Measurements from ENCODE around the gene RRAGD.
"Not testable (repeated sequence)": the region's sequence is repeated elsewhere in the genome, so short reads cannot be mapped to it uniquely, and the experiment has no call there.

Gene RRAGD

DNA sequence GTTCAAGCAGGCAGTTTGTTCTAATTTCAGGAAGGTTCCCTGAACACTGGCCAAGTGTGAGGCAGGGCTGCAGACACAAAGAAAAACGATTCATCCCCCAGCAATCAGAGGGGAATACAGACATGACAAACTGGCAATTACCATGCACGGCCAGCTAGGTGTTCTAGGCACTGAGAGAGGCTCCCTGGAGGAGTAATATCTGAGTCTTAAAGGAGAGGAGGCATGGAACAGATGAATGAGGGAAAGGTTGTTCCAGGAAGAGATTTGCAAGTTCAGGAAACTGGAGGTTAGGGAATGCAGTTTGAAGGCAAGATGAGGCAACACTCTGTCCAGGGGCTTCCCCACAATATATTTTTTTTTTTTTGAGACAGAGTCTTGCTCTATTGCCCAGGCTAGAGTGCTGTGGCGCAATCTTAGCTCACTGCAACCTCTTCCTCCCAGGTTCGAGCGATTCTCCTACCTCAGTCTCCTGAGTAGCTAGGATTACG lies 11.1 kb downstream of the RRAGD start:
- Histone ChIP-seq H3K23ac (ENCODE audit: low read length in 2 of 2) (no peak overlapping the region), H3K4me2 (ENCODE audit: low read length, poor library complexity, severe bottlenecking) (no peak overlapping the region), H2BK120ac (ENCODE audit: low read depth, low read length) (no peak overlapping the region), H3K4me1 (ENCODE audit: control insufficient read depth, insufficient read depth, low read depth, low read length) (no peaks in the 10 kb centered on the region), H3K27ac (ENCODE audit: low read length, poor library complexity, severe bottlenecking) (no peak overlapping the region), H3K9me3 (ENCODE audit: control insufficient read depth, low read length) (no peaks in the 10 kb centered on the region), H2AK5ac (ENCODE audit: low read length, severe bottlenecking) (no peak overlapping the region), H3K14ac (ENCODE audit: low read length in 2 of 2) (no peak overlapping the region), H3K18ac (ENCODE audit: low read depth in 1 of 2, low read length in 2 of 2) (no peak overlapping the region), H4K8ac (ENCODE audit: low read length) (no peak overlapping the region), H3K27me3 (ENCODE audit: control insufficient read depth in 1 of 2, insufficient read depth in 1 of 2, low read length in 2 of 2) (peaks cover 0 to 10% of the 10 kb centered on the region in 2 experiments), H2BK12ac (ENCODE audit: low read length in 2 of 2) (no peak overlapping the region), H2BK15ac (ENCODE audit: low read depth, poor library complexity, severe bottlenecking) (no peak overlapping the region), H3K36me3 (ENCODE audit: control insufficient read depth in 1 of 2, insufficient read depth in 2 of 2, low read depth in 1 of 2, low read length in 2 of 2) (no peaks in the 10 kb centered on the region), H4K91ac (ENCODE audit: low read length) (no peak overlapping the region), H3K4ac (ENCODE audit: low read depth in 1 of 2, low read length in 2 of 2) (no peak overlapping the region), H3K4me3 (ENCODE audit: insufficient read depth in 1 of 2, low read depth in 1 of 2, low read length in 2 of 2) (no peak overlapping the region), H2AFZ (ENCODE audit: low read depth, low read length) (no peak overlapping the region), H3K9ac (ENCODE audit: low read length) (no peak overlapping the region), H3K79me1 (replicated peaks; ENCODE audit: low read length, poor library complexity, severe bottlenecking) (no peaks in the 10 kb centered on the region), H2BK5ac (ENCODE audit: low read depth, low read length, poor library complexity, severe bottlenecking) (no peak overlapping the region)
- WGBS, result 85% methylated on average over 6 of the region's 6 CpGs
- DNase-seq, result no peak

DNA sequence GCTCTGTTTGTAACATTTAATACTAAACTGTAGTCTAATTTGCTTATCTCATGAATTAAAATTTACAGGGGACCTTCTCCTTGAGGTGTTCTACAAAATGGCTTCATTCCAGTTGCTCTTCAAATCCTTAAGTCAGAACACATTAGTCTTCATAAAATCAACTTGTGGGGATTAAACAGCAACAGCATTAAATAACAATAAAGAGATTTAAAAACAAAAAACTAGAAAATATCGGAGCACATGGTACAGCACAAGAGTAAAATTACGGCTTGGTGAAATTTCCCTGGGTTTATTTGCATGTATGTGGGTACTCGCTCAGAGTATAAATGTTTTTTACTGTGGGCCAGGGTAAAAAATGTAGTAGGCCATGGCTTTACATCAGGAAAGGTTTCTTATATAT lies 12.0 kb downstream of the RRAGD start:
- H2BK5ac ChIP-seq (ENCODE audit: low read depth, low read length, poor library complexity, severe bottlenecking), result no peak overlapping the region
- H3K36me3 ChIP-seq (ENCODE audit: control insufficient read depth in 1 of 2, insufficient read depth in 2 of 2, low read depth in 1 of 2, low read length in 2 of 2), result no peaks in the 10 kb centered on the region
- no peak overlapping the region for H2AFZ ChIP-seq (ENCODE audit: low read depth, low read length)
- no peak overlapping the region for H3K9ac ChIP-seq (ENCODE audit: low read length)
- H2BK12ac ChIP-seq (ENCODE audit: low read length in 2 of 2), result no peak overlapping the region
- H3K79me1 ChIP-seq (replicated peaks; ENCODE audit: low read length, poor library complexity, severe bottlenecking), result no peaks in the 10 kb centered on the region
- no peak overlapping the region for H3K4me3 ChIP-seq (ENCODE audit: insufficient read depth in 1 of 2, low read depth in 1 of 2, low read length in 2 of 2)
- peaks cover 0 to 6% of the 10 kb centered on the region in 2 experiments for H3K27me3 ChIP-seq (ENCODE audit: control insufficient read depth in 1 of 2, insufficient read depth in 1 of 2, low read length in 2 of 2)
- no peak overlapping the region for H3K4ac ChIP-seq (ENCODE audit: low read depth in 1 of 2, low read length in 2 of 2)
- no peak overlapping the region for H3K18ac ChIP-seq (ENCODE audit: low read depth in 1 of 2, low read length in 2 of 2)
- no peak overlapping the region for H3K27ac ChIP-seq (ENCODE audit: low read length, poor library complexity, severe bottlenecking)
- no peak for DNase-seq
- H4K91ac ChIP-seq (ENCODE audit: low read length), result no peak overlapping the region
- H3K23ac ChIP-seq (ENCODE audit: low read length in 2 of 2), result no peak overlapping the region
- no peak overlapping the region for H2BK120ac ChIP-seq (ENCODE audit: low read depth, low read length)
- no peak overlapping the region for H2AK5ac ChIP-seq (ENCODE audit: low read length, severe bottlenecking)
- no peaks in the 10 kb centered on the region for H3K9me3 ChIP-seq (ENCODE audit: control insufficient read depth, low read length)
- no peak overlapping the region for H3K14ac ChIP-seq (ENCODE audit: low read length in 2 of 2)
- H4K8ac ChIP-seq (ENCODE audit: low read length), result no peak overlapping the region
- WGBS, result 94% methylated on average over 3 of the region's 3 CpGs
- no peaks in the 10 kb centered on the region for H3K4me1 ChIP-seq (ENCODE audit: control insufficient read depth, insufficient read depth, low read depth, low read length)
- no peak overlapping the region for H3K4me2 ChIP-seq (ENCODE audit: low read length, poor library complexity, severe bottlenecking)
- no peak overlapping the region for H2BK15ac ChIP-seq (ENCODE audit: low read depth, poor library complexity, severe bottlenecking)

DNA sequence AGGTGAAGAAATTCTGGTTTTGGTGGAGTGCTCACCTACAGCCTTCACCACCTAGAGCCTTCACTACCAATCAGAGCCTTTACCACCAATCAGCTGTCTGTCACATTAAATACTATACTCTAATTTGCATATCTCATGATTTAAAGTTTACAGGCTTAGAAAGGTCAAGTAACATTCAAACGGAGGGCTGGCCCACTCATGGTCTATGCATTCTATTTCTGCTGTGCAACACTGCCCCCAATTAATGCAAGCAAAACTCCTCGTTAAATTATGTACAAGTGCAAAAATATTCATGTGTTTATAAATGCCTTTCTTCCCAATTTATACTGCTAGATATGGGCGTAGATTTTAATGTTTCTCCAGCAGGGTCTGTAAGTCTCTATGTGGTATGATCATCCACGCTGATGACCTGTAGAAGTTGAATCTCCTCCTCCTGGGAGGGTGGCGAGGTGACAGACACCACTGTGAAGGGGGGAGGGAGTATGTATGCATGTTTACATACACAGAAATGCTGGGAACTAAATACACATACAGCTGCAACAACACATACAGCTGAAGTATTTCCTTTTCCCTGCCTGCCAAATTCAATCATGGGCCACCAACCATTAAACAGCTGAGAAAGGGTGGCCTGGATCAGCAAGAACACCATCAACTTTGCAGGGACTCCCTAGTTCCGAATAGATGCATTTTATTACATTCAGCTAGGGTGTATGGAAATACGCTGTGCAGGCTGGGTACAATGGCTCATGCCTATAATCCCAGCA lies 13.1 kb downstream of the RRAGD start:
- Histone ChIP-seq H3K9ac (ENCODE audit: low read length) (no peak overlapping the region), H3K14ac (ENCODE audit: low read length in 2 of 2) (no peak overlapping the region), H3K4me2 (ENCODE audit: low read length, poor library complexity, severe bottlenecking) (no peak overlapping the region), H4K8ac (ENCODE audit: low read length) (no peak overlapping the region), H2BK120ac (ENCODE audit: low read depth, low read length) (no peak overlapping the region), H3K4me3 (ENCODE audit: insufficient read depth in 1 of 2, low read depth in 1 of 2, low read length in 2 of 2) (no peak overlapping the region), H3K9me3 (ENCODE audit: control insufficient read depth, low read length) (peaks cover under 1% of the 10 kb centered on the region), H3K27ac (ENCODE audit: low read length, poor library complexity, severe bottlenecking) (no peak overlapping the region), H3K36me3 (ENCODE audit: control insufficient read depth in 1 of 2, insufficient read depth in 2 of 2, low read depth in 1 of 2, low read length in 2 of 2) (no peaks in the 10 kb centered on the region), H3K79me1 (replicated peaks; ENCODE audit: low read length, poor library complexity, severe bottlenecking) (no peaks in the 10 kb centered on the region), H2AFZ (ENCODE audit: low read depth, low read length) (no peak overlapping the region), H2BK5ac (ENCODE audit: low read depth, low read length, poor library complexity, severe bottlenecking) (no peak overlapping the region), H2AK5ac (ENCODE audit: low read length, severe bottlenecking) (no peak overlapping the region), H3K4ac (ENCODE audit: low read depth in 1 of 2, low read length in 2 of 2) (no peak overlapping the region), H3K27me3 (ENCODE audit: control insufficient read depth in 1 of 2, insufficient read depth in 1 of 2, low read length in 2 of 2) (peaks cover 0 to 6% of the 10 kb centered on the region in 2 experiments), H2BK15ac (ENCODE audit: low read depth, poor library complexity, severe bottlenecking) (no peak overlapping the region), H3K18ac (ENCODE audit: low read depth in 1 of 2, low read length in 2 of 2) (no peak overlapping the region), H3K23ac (ENCODE audit: low read length in 2 of 2) (no peak overlapping the region), H3K4me1 (ENCODE audit: control insufficient read depth, insufficient read depth, low read depth, low read length) (no peaks in the 10 kb centered on the region), H2BK12ac (ENCODE audit: low read length in 2 of 2) (no peak overlapping the region), H4K91ac (ENCODE audit: low read length) (no peak overlapping the region)
- no peak for DNase-seq
- 77% methylated on average over 5 of the region's 7 CpGs for WGBS

DNA sequence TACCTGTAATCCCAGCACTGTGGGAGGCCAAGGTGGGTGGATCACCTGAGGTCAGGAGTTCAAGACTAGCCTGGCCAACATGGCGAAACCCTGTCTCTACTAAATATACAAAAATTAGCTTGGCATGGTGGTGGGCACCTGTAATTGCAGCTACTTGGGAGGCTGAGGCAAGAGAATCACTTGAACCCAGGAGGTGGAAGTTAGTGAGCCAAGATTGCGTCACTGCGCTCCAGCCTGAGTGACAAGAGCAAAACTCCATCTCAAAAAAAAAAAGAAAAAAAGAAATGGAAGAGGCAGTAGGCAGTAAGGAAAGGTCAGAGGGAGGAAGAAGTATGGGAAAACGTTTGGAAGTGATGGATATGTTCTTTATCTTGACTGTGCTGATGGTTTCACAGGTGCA lies 14.2 kb downstream of the RRAGD start:
- not testable (repeated sequence) for H2BK5ac ChIP-seq (ENCODE audit: low read depth, low read length, poor library complexity, severe bottlenecking); H2BK12ac ChIP-seq (ENCODE audit: low read length in 2 of 2); H3K4ac ChIP-seq (ENCODE audit: low read depth in 1 of 2, low read length in 2 of 2); H3K14ac ChIP-seq (ENCODE audit: low read length in 2 of 2); H3K27me3 ChIP-seq (ENCODE audit: control insufficient read depth in 1 of 2, insufficient read depth in 1 of 2, low read length in 2 of 2); H2BK120ac ChIP-seq (ENCODE audit: low read depth, low read length); H3K4me3 ChIP-seq (ENCODE audit: insufficient read depth in 1 of 2, low read depth in 1 of 2, low read length in 2 of 2); H2AK5ac ChIP-seq (ENCODE audit: low read length, severe bottlenecking); H3K4me1 ChIP-seq (ENCODE audit: control insufficient read depth, insufficient read depth, low read depth, low read length); DNase-seq; H4K91ac ChIP-seq (ENCODE audit: low read length); H3K18ac ChIP-seq (ENCODE audit: low read depth in 1 of 2, low read length in 2 of 2); H3K36me3 ChIP-seq (ENCODE audit: control insufficient read depth in 1 of 2, insufficient read depth in 2 of 2, low read depth in 1 of 2, low read length in 2 of 2); H3K9me3 ChIP-seq (ENCODE audit: control insufficient read depth, low read length); H3K27ac ChIP-seq (ENCODE audit: low read length, poor library complexity, severe bottlenecking); H4K8ac ChIP-seq (ENCODE audit: low read length); H2BK15ac ChIP-seq (ENCODE audit: low read depth, poor library complexity, severe bottlenecking); H3K9ac ChIP-seq (ENCODE audit: low read length); H3K79me1 ChIP-seq (replicated peaks; ENCODE audit: low read length, poor library complexity, severe bottlenecking); H2AFZ ChIP-seq (ENCODE audit: low read depth, low read length); H3K23ac ChIP-seq (ENCODE audit: low read length in 2 of 2); H3K4me2 ChIP-seq (ENCODE audit: low read length, poor library complexity, severe bottlenecking)
- 71% methylated on average over 3 of the region's 4 CpGs for WGBS

Measured in mesenchymal stem cell (in vitro differentiated cells and primary cell).